Measurements from ENCODE around the gene RFPL4A.
"Not testable (repeated sequence)": the region's sequence is repeated elsewhere in the genome, so short reads cannot be mapped to it uniquely, and the experiment has no call there.

GRCh38 chr19:55756808-55757207 is 2.1 kb upstream of the RFPL4A start:
- TF ChIP-seq CTCF (IDR thresholded peaks at IDR 0.05; ENCODE audit: low read depth, low read length); EZH2phosphoT487 (IDR thresholded peaks at IDR 0.05; ENCODE audit: low read depth): not testable (repeated sequence)
